AG10803 (cell line): ENCODE data around the gene ARHGEF12.

ENCODE experiments used
- DNase-seq: peaks from one replicate; pipeline ENCODE4 v3.0.0; 2010; ENCODE audit warnings: low read depth
- H3K4me3 ChIP-seq: 2 replicates; pipeline ENCODE4 v1.5.1; 2011; ENCODE audit warnings: mild to moderate bottlenecking, low read length, control low read depth
- CTCF ChIP-seq: conservative IDR thresholded peaks from 2 replicates; pipeline ENCODE4 v1.5.1; 2011; ENCODE audit warnings: mild to moderate bottlenecking, low read length, control low read depth, inconsistent platforms

ARHGEF12 gene

GRCh38 chr11:120520091-120520822 is 184.0 kb downstream of the ARHGEF12 start:
- no peak for TF ChIP-seq CTCF
- DNase-seq: no peak
- H3K4me3 ChIP-seq: no peak overlapping the region

- no peak for TF ChIP-seq CTCF
- H3K4me3 ChIP-seq: no peak overlapping the region
- no peak for DNase-seq
Observed at GRCh38 chr11:120521176-120521575, 185.0 kb downstream of the ARHGEF12 start.

GRCh38 chr11:120522021-120522420 is 185.8 kb downstream of the ARHGEF12 start:
- no peak for TF ChIP-seq CTCF
- no peak overlapping the region for H3K4me3 ChIP-seq
- DNase-seq: no peak

GRCh38 chr11:120522736-120523135 is 186.5 kb downstream of the ARHGEF12 start:
- no peak for DNase-seq
- H3K4me3 ChIP-seq: no peak overlapping the region
- TF ChIP-seq CTCF: no peak

GRCh38 chr11:120523196-120523595 is 187.0 kb downstream of the ARHGEF12 start:
- no peak for DNase-seq
- TF ChIP-seq CTCF: no peak
- no peak overlapping the region for H3K4me3 ChIP-seq

- no peak for DNase-seq
- TF ChIP-seq CTCF: no peak
- no peak overlapping the region for H3K4me3 ChIP-seq
Observed at GRCh38 chr11:120524536-120525085, 188.4 kb downstream of the ARHGEF12 start.
